Muscle of arm (tissue), 12 donors: ENCODE data around the gene SCNN1A. TPM values are rescaled to one million over a fixed set of nuclear protein-coding genes. Genes with fewer than 3 reads are reported as not detected.

Experiments used
- DNase-seq: peaks from one replicate; pipeline ENCODE4 v3.0.0-alpha.2; 2013
- polyA plus RNA-seq, 12 donors: library from polyadenylated mRNA; unstranded; fragments of 120-200 nt; gene quantifications; one replicate each; pipeline ENCODE4 v1.2.1, GENCODE V29; 2013; ENCODE audit not compliant: insufficient read length in 12 of 12

SCNN1A gene
- polyA plus RNA-seq, 12 donors: 0.23 to 9.9 (median 0.51) TPM; not detected in 4

GRCh38 chr12:6369916-6370575 is 5.3 kb downstream of the SCNN1A start:
- DNase-seq: no peak

- no peak for DNase-seq
Observed at GRCh38 chr12:6368906-6369525, 6.3 kb downstream of the SCNN1A start.

GRCh38 chr12:6367969-6368892 is 7.1 kb downstream of the SCNN1A start:
- no peak for DNase-seq

GRCh38 chr12:6367065-6367968 is 8.0 kb downstream of the SCNN1A start:
- DNase-seq: no peak

GRCh38 chr12:6364044-6364374 is 11.4 kb downstream of the SCNN1A start:
- DNase-seq: no peak

- no peak for DNase-seq
Observed at GRCh38 chr12:6363330-6364043, 11.9 kb downstream of the SCNN1A start.

DNA sequence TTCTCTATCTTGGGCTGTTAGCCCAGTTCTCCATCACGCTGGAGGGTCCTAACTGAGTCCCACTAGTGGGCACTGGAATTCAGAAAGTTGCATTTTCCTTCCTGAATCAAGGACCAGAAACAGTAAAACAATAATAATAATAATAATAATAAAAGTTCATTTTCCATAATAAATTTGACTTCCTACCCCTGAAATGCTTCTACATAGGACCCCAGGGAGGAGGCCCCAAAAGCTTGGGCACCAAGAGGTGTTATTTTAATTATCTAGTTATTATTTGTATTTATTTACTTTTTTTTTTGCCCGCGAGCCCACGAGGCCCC is 12.4 kb downstream of the SCNN1A start:
- DNase-seq: no peak

GRCh38 chr12:6362403-6362802 is 13.0 kb downstream of the SCNN1A start:
- no peak for DNase-seq

DNA sequence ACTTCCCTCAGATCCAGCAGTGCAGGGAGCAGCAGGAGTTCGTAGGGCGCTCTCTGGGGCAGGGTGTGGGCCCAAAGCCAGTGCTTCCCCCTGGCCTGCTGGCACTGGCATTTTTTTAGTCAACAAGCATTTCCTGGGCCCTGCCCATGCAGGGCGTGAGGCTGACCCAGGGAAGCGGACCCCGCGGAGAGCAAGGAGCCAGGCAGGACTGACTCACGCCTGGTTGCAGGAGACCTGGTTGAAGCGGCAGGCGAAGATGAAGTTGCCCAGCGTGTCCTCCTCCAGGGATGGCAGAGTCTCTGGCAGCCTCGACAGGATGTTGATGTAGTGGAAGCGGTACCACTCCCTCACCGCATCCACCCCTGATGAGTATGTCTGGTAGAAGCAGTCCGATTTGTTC is 13.5 kb downstream of the SCNN1A start:
- DNase-seq: no peak

DNA sequence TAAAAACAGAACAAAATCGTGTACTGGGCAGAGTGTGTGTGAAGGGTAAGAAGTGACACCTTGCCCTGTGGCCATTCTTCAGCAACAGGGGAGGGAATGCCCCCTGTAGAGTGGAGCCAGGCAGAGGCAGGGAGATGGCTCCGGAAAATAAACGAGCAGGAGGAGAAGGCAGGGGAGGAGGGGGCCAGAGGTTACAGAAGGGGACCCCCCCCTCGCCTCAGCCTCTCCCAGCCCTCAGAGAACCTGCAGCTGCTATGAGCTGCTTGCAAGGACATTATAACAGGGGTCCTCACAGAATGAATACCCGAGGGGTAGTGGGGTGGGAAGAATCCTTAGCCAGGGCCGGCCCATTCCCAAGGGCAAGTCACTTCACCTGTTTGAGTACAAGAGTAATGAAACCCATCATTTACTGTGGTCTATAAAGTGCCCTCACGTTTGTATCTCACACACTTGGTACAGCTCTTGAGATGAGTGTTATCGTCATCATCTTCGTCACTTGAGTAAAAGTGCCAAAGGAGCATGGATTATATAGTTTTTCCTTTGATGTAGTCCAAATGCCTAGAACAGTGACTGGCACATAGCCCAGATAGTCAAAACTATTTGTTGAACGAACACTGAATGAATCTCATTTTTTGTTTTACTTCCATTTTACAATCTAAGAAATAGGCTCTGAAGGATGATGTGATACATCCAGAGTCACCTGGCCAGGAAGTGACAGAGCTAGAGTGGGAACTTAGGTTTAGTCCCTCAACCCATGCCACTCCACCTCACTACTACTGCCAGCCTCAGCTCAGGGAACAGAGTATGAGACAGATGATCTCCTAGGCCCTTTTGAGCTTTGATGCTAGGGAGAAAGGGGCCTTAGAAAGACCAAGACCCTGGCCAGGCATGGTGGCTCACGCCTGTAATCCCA is 14.5 kb downstream of the SCNN1A start:
- no peak for DNase-seq

DNA sequence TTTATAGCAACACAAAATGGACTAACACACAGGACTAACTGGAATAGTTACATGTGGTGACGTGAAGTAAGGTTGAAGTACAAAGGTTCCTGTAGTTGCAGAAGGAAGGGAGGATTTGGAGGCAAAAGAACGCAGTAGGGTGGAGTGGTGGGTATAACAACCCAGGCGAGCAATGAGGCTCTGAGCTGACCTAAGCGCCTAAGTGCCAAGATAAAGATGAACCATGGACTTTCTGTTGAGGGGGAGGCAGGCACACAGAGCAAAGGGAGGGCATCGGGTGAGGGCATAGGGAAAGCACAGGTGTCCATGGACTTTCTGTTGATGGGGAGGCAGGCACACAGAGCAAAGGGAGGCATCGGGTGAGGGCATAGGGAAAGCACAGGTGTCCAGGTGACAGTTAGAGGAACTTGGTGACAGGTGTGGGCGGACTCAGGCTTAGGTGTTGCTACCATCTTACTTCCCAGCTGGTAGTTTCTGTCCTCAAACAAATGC is 15.2 kb downstream of the SCNN1A start:
- no peak for DNase-seq

GRCh38 chr12:6358881-6359280 is 16.5 kb downstream of the SCNN1A start:
- no peak for DNase-seq

DNA sequence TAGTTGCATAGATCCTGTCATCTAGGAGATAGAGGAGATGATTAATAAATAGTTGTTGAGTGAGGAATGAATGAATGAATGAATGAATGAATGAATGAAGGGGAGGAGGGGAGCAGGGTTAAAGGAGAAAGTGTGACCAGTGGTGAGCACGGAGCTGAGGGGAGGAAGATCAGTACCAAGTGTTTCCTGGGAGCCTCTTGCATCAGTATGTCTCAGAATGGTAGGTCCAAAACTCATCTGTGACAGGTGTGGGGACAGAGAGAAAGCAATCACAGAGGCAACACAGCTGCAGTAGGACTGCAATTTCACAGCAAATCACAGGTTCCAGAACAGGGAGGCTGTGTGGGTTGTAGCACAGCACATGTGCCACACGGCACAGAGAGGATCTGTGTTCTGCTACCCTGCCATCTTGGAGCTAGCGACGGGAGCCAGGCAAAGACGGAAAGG is 19.0 kb downstream of the SCNN1A start:
- DNase-seq: no peak

- DNase-seq: no peak
Observed at GRCh38 chr12:6355491-6356373, 19.6 kb downstream of the SCNN1A start.

DNA sequence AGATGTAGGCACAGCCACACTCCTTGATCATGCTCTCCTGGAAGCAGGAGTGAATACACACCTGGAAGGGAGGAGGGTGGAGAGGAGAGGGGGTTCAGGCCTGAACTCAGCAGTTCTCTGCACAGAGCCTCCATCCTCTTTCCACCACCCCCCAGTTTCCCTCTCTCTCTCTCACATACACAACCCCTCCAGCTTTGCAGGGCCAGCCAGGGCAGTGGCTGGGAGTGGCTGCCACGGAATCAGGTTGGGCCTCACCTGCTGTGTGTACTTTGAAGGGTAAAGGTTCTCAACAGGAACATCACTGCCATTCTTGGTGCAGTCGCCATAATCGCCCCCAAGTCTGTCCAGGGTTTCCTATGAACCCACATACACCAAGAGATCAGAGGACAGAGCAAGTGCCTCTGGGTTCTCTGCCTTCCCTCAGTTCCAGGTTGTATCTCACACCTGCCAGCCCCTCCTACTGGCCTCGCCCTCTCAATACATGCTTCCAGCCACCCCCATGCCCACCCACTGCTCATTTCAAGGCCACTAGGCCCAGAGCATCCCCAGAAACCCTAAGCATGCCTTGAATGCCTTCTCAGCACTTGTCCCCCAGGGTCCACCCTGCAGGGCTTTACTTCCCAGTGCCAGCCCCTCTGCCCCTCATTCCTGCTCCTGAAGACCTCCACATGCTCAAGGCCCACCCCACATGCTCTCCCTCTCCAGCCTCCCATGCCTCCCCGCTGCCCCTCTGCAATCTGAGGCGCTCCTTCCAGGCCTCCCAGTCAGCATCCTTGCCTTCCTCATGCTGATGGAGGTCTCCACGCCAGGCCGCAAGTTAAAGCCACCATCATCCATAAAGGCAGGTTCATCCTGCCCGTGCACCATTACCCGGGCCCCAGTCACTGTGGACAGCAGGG is 20.6 kb downstream of the SCNN1A start:
- no peak for DNase-seq

GRCh38 chr12:6352193-6353173 is 22.9 kb downstream of the SCNN1A start:
- no peak for DNase-seq
